MM.1S (cell line): ENCODE data around the gene SLC30A4.

ENCODE experiments used
- DNase-seq: peaks from one replicate; pipeline ENCODE4 v3.0.0-alpha.2; 2015
- H2AFZ ChIP-seq: fragments of 300-600 bp; sonication (generic); 2 replicates; pipeline ENCODE4 v1.6.0; 2016; ENCODE audit warnings: antibody characterized with exemption, low read length
- H3F3A ChIP-seq: fragments of 300-600 bp; sonication (generic); 2 replicates; pipeline ENCODE4 v1.6.1; 2016; ENCODE audit warnings: mild to moderate bottlenecking, antibody characterized with exemption, low read length, moderate library complexity, mixed read lengths; ENCODE audit not compliant: insufficient read depth
- H3K27ac ChIP-seq: fragments of 300-600 bp; sonication (generic); 2 replicates; pipeline ENCODE4 v1.5.1; 2016; ENCODE audit warnings: mild to moderate bottlenecking, low read length
- H3K27me3 ChIP-seq: fragments of 300-600 bp; sonication (generic); replicated peaks from 2 replicates; pipeline ENCODE4 v1.6.0; 2016; ENCODE audit warnings: low read length; ENCODE audit not compliant: insufficient read depth
- H3K36me3 ChIP-seq: fragments of 300-600 bp; sonication (generic); replicated peaks from 2 replicates; pipeline ENCODE4 v1.6.1; 2016; ENCODE audit warnings: mild to moderate bottlenecking, low read length, mixed read lengths; ENCODE audit not compliant: insufficient read depth
- H3K4me1 ChIP-seq: fragments of 300-600 bp; sonication (generic); 2 replicates; pipeline ENCODE4 v1.6.1; 2016; ENCODE audit warnings: low read length, mixed read lengths
- H3K4me2 ChIP-seq: fragments of 300-600 bp; sonication (generic); 2 replicates; pipeline ENCODE4 v1.6.0; 2016; ENCODE audit warnings: low read depth, low read length
- H3K4me3 ChIP-seq: fragments of 300-600 bp; sonication (generic); 2 replicates; pipeline ENCODE4 v1.5.1; 2016; ENCODE audit warnings: low read length, mixed read lengths
- H3K79me2 ChIP-seq: fragments of 300-600 bp; sonication (generic); 2 replicates; pipeline ENCODE4 v1.6.1; 2016; ENCODE audit warnings: mixed run types, low read length, mixed read lengths
- H3K9ac ChIP-seq: fragments of 300-600 bp; sonication (generic); 2 replicates; pipeline ENCODE4 v1.6.1; 2016; ENCODE audit warnings: low read length, mixed read lengths
- H3K9me2 ChIP-seq: fragments of 300-600 bp; sonication (generic); replicated peaks from 2 replicates; pipeline ENCODE4 v1.6.1; 2016; ENCODE audit warnings: mild to moderate bottlenecking, low read length, mixed read lengths; ENCODE audit not compliant: insufficient read depth
- H3K9me3 ChIP-seq: fragments of 300-600 bp; sonication (generic); replicated peaks from 2 replicates; pipeline ENCODE4 v1.6.1; 2016; ENCODE audit warnings: mild to moderate bottlenecking, low read length, mixed read lengths; ENCODE audit not compliant: insufficient read depth
- H4K20me1 ChIP-seq: fragments of 300-600 bp; sonication (generic); 2 replicates; pipeline ENCODE4 v1.6.1; 2016; ENCODE audit warnings: mild to moderate bottlenecking, low read length, moderate library complexity, mixed read lengths; ENCODE audit not compliant: insufficient read depth
- EZH2 ChIP-seq: fragments of 300-600 bp; sonication (generic); optimal IDR thresholded peaks from 2 replicates; pipeline ENCODE3; 2017; ENCODE audit warnings: low read depth, mild to moderate bottlenecking, antibody characterized with exemption, low read length, mixed read lengths
- EZH2phosphoT487 ChIP-seq: fragments of 300-600 bp; sonication (generic); IDR thresholded peaks from 2 replicates; pipeline ENCODE4 v1.6.1; 2018; ENCODE audit warnings: antibody characterized with exemption, low read length
- TF ChIP-seq, protein P1 (sequence below): fragments of 300-600 bp; sonication (generic); IDR thresholded peaks from 2 replicates; pipeline ENCODE4 v1.5.1; 2016; ENCODE audit warnings: antibody characterized with exemption, low read length, mixed read lengths

SLC30A4 gene

DNA sequence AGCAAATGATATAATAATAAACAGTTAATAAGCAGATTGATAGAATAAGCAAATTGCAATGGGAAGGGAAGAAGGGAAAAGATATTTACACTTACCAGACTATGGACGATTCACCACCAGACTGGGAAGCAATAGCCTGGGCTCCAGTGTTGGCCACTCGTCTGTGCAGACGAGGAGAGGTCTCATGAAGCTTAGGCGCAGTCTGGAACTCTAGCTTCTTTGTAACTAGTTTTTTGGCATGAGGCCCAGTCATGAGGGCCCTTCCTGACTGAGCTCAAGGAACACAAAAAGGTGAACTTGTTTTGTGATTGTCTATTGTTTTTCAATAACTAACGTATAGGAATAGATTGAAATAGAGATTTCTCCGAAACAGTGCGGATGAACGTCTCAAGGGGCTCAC is 80.9 kb downstream of the SLC30A4 start:
- Histone ChIP-seq H3K4me1 (0 out of 2 replicates have a peak, but pooled peaks cover 3% of the 10 kb centered on the region), H3K27me3 (no peaks in the 10 kb centered on the region), H3F3A (no peaks in the 10 kb centered on the region), H3K4me2 (no peak overlapping the region), H3K9me3 (no peaks in the 10 kb centered on the region), H3K9me2 (no peaks in the 10 kb centered on the region), H3K27ac (no peak overlapping the region), H2AFZ (no peak overlapping the region), H3K36me3 (no peaks in the 10 kb centered on the region), H3K79me2 (no peaks in the 10 kb centered on the region), H3K4me3 (no peak overlapping the region), H4K20me1 (no peaks in the 10 kb centered on the region), H3K9ac (no peak overlapping the region)
- DNase-seq: no peak
- TF ChIP-seq, protein P1, sequence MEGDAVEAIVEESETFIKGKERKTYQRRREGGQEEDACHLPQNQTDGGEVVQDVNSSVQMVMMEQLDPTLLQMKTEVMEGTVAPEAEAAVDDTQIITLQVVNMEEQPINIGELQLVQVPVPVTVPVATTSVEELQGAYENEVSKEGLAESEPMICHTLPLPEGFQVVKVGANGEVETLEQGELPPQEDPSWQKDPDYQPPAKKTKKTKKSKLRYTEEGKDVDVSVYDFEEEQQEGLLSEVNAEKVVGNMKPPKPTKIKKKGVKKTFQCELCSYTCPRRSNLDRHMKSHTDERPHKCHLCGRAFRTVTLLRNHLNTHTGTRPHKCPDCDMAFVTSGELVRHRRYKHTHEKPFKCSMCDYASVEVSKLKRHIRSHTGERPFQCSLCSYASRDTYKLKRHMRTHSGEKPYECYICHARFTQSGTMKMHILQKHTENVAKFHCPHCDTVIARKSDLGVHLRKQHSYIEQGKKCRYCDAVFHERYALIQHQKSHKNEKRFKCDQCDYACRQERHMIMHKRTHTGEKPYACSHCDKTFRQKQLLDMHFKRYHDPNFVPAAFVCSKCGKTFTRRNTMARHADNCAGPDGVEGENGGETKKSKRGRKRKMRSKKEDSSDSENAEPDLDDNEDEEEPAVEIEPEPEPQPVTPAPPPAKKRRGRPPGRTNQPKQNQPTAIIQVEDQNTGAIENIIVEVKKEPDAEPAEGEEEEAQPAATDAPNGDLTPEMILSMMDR: no peak
- TF ChIP-seq EZH2phosphoT487: no peak
- no peak for TF ChIP-seq EZH2

DNA sequence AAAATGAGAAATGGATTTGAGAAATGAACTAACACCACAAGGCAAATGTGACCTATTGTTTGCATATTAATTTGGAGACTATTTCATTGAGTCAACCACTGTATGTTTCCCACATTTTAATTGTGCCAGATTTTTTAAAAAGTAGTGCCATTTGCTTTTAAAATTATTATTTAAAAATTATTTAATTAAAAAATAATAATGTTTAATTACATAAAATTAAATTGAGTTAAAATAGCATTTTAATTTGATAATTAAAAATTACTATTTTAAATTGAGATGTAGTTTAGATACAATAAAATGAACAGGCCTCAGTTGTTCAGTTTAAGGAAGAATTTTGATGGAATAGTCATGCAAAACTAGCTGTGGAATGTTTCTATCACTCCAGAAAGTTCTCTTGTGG is 81.5 kb downstream of the SLC30A4 start:
- no peak overlapping the region for H3K4me3 ChIP-seq
- H2AFZ ChIP-seq: no peak overlapping the region
- H3K36me3 ChIP-seq: no peaks in the 10 kb centered on the region
- TF ChIP-seq, protein P1: no peak
- TF ChIP-seq EZH2 (no peak), EZH2phosphoT487 (no peak)
- H3K9ac ChIP-seq: no peak overlapping the region
- H3K4me1 ChIP-seq: 0 out of 2 replicates have a peak, but pooled peaks cover 3% of the 10 kb centered on the region
- no peaks in the 10 kb centered on the region for H3K79me2 ChIP-seq
- H3K9me3 ChIP-seq: no peaks in the 10 kb centered on the region
- no peaks in the 10 kb centered on the region for H3K9me2 ChIP-seq
- no peak overlapping the region for H3K27ac ChIP-seq
- no peaks in the 10 kb centered on the region for H3K27me3 ChIP-seq
- DNase-seq: no peak
- H3K4me2 ChIP-seq: no peak overlapping the region
- H3F3A ChIP-seq: no peaks in the 10 kb centered on the region
- no peaks in the 10 kb centered on the region for H4K20me1 ChIP-seq

DNA sequence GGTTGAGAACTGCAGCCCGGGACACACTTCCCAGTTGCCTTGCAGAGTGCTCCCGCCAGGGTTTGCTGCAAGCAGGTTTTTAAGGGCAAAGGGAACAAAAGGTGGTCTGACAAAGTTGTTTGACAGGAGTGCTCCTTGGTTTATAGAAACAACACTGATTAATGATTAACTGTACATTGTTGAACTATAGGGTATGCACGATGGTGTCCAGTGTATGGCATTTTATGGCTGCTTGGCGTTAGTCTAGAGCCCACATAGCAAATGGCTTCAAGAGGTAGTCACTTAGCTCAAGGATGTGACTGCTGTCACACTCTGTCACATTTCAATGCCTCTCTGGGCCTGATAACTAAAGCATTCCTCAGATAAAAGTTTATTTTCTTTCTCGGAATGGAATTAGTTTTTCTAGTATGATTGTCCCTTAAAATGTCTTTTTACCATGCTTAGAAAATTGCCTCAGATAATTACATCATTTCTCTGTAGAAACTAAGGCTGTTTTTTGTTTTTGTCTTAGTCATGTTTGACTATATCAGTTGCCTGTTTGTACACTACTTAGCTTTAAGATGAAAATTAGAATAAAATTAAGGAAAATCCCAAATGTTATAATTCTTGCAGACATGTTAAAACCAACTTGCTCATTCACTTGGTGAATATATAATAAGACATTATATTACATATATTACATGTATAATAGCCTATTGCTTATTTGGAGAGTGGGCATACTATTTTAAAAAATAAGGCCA is 82.9 kb downstream of the SLC30A4 start:
- no peaks in the 10 kb centered on the region for H3K4me1 ChIP-seq
- no peaks in the 10 kb centered on the region for H3K9me2 ChIP-seq
- H2AFZ ChIP-seq: no peak overlapping the region
- no peak overlapping the region for H3K27ac ChIP-seq
- no peaks in the 10 kb centered on the region for H3K27me3 ChIP-seq
- H4K20me1 ChIP-seq: no peaks in the 10 kb centered on the region
- H3K79me2 ChIP-seq: no peaks in the 10 kb centered on the region
- H3K4me2 ChIP-seq: no peak overlapping the region
- no peaks in the 10 kb centered on the region for H3K36me3 ChIP-seq
- H3F3A ChIP-seq: no peaks in the 10 kb centered on the region
- TF ChIP-seq EZH2 (no peak), EZH2phosphoT487 (no peak)
- TF ChIP-seq, protein P1: no peak
- H3K9ac ChIP-seq: no peak overlapping the region
- no peak for DNase-seq
- H3K9me3 ChIP-seq: no peaks in the 10 kb centered on the region
- no peak overlapping the region for H3K4me3 ChIP-seq
